HCT116 (cell line): ENCODE data around the gene ATOH8. TPM values are rescaled to one million over a fixed set of nuclear protein-coding genes. Genes with fewer than 3 reads are reported as not detected.
A peak's percentile ranks its signal among the peaks of the same experiment; 100 is the strongest.

Experiments
- ATAC-seq: fragments of 200-7000 bp; cut with Tn5 transposase; 2 replicates; pipeline ENCODE4 v1.9.1; 2020; ENCODE audit warnings: mild to moderate bottlenecking, moderate library complexity
- BruUV-seq: library from RNA; stranded (reverse); fragments of 400-500 nt; replicated peaks from 2 replicates; lab custom pipeline; 2021; lab: Mats Ljungman, UMichigan
- CTCF ChIA-PET: fragments of 300-600 bp; sonication (Branson Sonifier 250); formaldehyde crosslinking; loops from one replicate; lab custom pipeline; 2021; ENCODE audit warnings: antibody characterized with exemption; lab: Charles Lee
- POLR2A ChIA-PET: fragments of 300-600, 350-600 bp; sonication (Branson Sonifier 250); formaldehyde crosslinking; loops from one replicate; lab custom pipeline; 2021; ENCODE audit warnings: antibody characterized with exemption; lab: Charles Lee
- RAD21 ChIA-PET, 2 experiments: fragments of 300-600 bp; sonication (Branson Sonifier 250); formaldehyde crosslinking; loops; one replicate each; lab custom pipeline; 2023; ENCODE audit warnings: low total read pairs in 2 of 2; ENCODE audit not compliant: uncharacterized antibody in 2 of 2, unreplicated experiment in 2 of 2, low non-redundant PET in 1 of 2; lab: Charles Lee
- DNase-seq: peaks from one replicate; pipeline ENCODE4 v3.0.0-alpha.2; 2010; ENCODE audit warnings: low read depth, low spot score
- H2AFZ ChIP-seq: fragments of 200-600 bp; shearing (Covaris generic), sonication (generic); 2 replicates; pipeline ENCODE4 v1.6.1; 2017; ENCODE audit warnings: low read depth, mixed run types, mixed read lengths, antibody characterized with exemption, low read length; ENCODE audit not compliant: poor library complexity, severe bottlenecking
- H3K27ac ChIP-seq: 2 replicates; pipeline ENCODE4 v1.5.1; 2012; ENCODE audit warnings: low read depth, low read length
- H3K27me3 ChIP-seq: fragments of 200-600 bp; sonication (generic); 2 replicates; pipeline ENCODE4 v1.6.1; 2016; ENCODE audit warnings: mixed run types, low read length, mixed read lengths; ENCODE audit not compliant: insufficient read depth
- H3K36me3 ChIP-seq, 2 experiments: fragments of 200-500 bp in 1 of 2; fragments of 200-600 bp in 1 of 2; sonication (Bioruptor generic) in 1 of 2; sonication (generic) in 1 of 2; 2 replicates each; pipeline versions ENCODE4 v1.5.1 to v1.6.1; 2014 to 2016; ENCODE audit warnings: low read length in 2 of 2, inconsistent platforms in 1 of 2, mixed read lengths in 1 of 2, mixed run types in 1 of 2; ENCODE audit not compliant: insufficient read depth in 2 of 2, control insufficient read depth in 1 of 2
- H3K4me1 ChIP-seq, 2 experiments: fragments of 200-600 bp in 1 of 2; sonication (generic) in 1 of 2; 2 replicates each; pipeline versions ENCODE4 v1.5.1 to v1.6.1; 2012 to 2017; ENCODE audit warnings: low read length in 2 of 2, inconsistent platforms in 1 of 2, mild to moderate bottlenecking in 1 of 2, mixed read lengths in 1 of 2, mixed run types in 1 of 2, moderate library complexity in 1 of 2; ENCODE audit not compliant: insufficient read depth in 2 of 2, control insufficient read depth in 1 of 2
- H3K4me2 ChIP-seq: fragments of 200-600 bp; sonication (generic); 2 replicates; pipeline ENCODE4 v1.6.1; 2017; ENCODE audit warnings: mixed run types, low read length, mixed read lengths
- H3K4me3 ChIP-seq, 2 experiments: fragments of 200-600 bp in 1 of 2; sonication (generic) in 1 of 2; replicated peaks in 1 of 2; 2 replicates each; pipeline ENCODE4 v1.5.1; 2011 to 2016; ENCODE audit warnings: low read length in 2 of 2, control low read depth in 1 of 2, low read depth in 1 of 2, mild to moderate bottlenecking in 1 of 2, mixed read lengths in 1 of 2, mixed run types in 1 of 2
- H3K79me2 ChIP-seq: fragments of 200-600 bp; sonication (generic); 2 replicates; pipeline ENCODE4 v1.6.1; 2017; ENCODE audit warnings: mild to moderate bottlenecking, mixed run types, low read length, moderate library complexity, mixed read lengths; ENCODE audit not compliant: insufficient read depth
- H3K9ac ChIP-seq: fragments of 200-600 bp; sonication (generic); 2 replicates; pipeline ENCODE4 v1.6.1; 2016; ENCODE audit warnings: low read length, mixed read lengths
- H3K9me2 ChIP-seq: fragments of 200-600 bp; sonication (generic), shearing (Covaris generic); 2 replicates; pipeline ENCODE4 v1.6.1; 2017; ENCODE audit warnings: mixed run types, mild to moderate bottlenecking, moderate library complexity; ENCODE audit not compliant: insufficient read depth
- H3K9me3 ChIP-seq, 2 experiments: fragments of 200-500 bp in 1 of 2; fragments of 200-600 bp in 1 of 2; sonication (Bioruptor generic) in 1 of 2; sonication (generic) in 1 of 2; 2 replicates each; pipeline ENCODE4 v1.6.1; 2014 to 2017; ENCODE audit warnings: low read length in 2 of 2, mixed read lengths in 2 of 2, inconsistent platforms in 1 of 2, low read depth in 1 of 2, mild to moderate bottlenecking in 1 of 2, mixed run types in 1 of 2, moderate library complexity in 1 of 2; ENCODE audit not compliant: control insufficient read depth in 1 of 2, insufficient read depth in 1 of 2
- H4K20me1 ChIP-seq: fragments of 200-600 bp; sonication (generic), shearing (Covaris generic); 2 replicates; pipeline ENCODE4 v1.6.1; 2017; ENCODE audit warnings: mixed run types, mild to moderate bottlenecking, moderate library complexity; ENCODE audit not compliant: insufficient read depth
- CBX3 ChIP-seq: IDR thresholded peaks from 2 replicates; pipeline ENCODE4 v1.6.1; 2012; ENCODE audit warnings: low read depth
- CEBPB ChIP-seq: IDR thresholded peaks from 2 replicates; pipeline ENCODE4 v1.6.1; 2012; ENCODE audit warnings: low read depth
- EGR1 ChIP-seq: IDR thresholded peaks from 2 replicates; pipeline ENCODE4 v1.6.1; 2012; ENCODE audit warnings: low read depth
- ELF1 ChIP-seq: IDR thresholded peaks from 2 replicates; pipeline ENCODE4 v1.6.1; 2012; ENCODE audit warnings: low read depth, borderline replicate concordance
- EZH2phosphoT487 ChIP-seq: fragments of 200-600 bp; IDR thresholded peaks from 2 replicates; pipeline ENCODE4 v1.6.1; 2018; ENCODE audit warnings: antibody characterized with exemption, borderline replicate concordance
- FOSL1 ChIP-seq: IDR thresholded peaks from 2 replicates; pipeline ENCODE4 v1.6.1; 2012; ENCODE audit warnings: low read depth
- POLR2A ChIP-seq: IDR thresholded peaks from 2 replicates; pipeline ENCODE4 v1.7.0; 2011; ENCODE audit warnings: borderline replicate concordance; ENCODE audit not compliant: insufficient read depth, insufficient read length; ENCODE audit errors: extremely low read depth
- POLR2AphosphoS5 ChIP-seq: IDR thresholded peaks from 2 replicates; pipeline ENCODE4 v1.6.1; 2011; ENCODE audit warnings: mild to moderate bottlenecking, low read depth, low read length, moderate library complexity
- RAD21 ChIP-seq: IDR thresholded peaks from 2 replicates; pipeline ENCODE4 v1.6.1; 2012; ENCODE audit warnings: low read depth, mild to moderate bottlenecking
- SIN3A ChIP-seq: IDR thresholded peaks from 2 replicates; pipeline ENCODE4 v1.6.1; 2012; ENCODE audit warnings: low read depth
- SRF ChIP-seq: IDR thresholded peaks from 2 replicates; pipeline ENCODE4 v1.6.1; 2012; ENCODE audit warnings: low read depth
- TCF7L2 ChIP-seq: IDR thresholded peaks from 2 replicates; pipeline ENCODE4 v1.7.0; 2011; ENCODE audit warnings: borderline replicate concordance, inconsistent platforms; ENCODE audit not compliant: insufficient read depth, insufficient read length; ENCODE audit errors: extremely low read depth
- ZFX ChIP-seq: fragments of 450-650 bp; IDR thresholded peaks from 2 replicates; pipeline ENCODE4 v1.6.1; 2017
- ZNF274 ChIP-seq: fragments of 200-500 bp; sonication (Bioruptor generic); IDR thresholded peaks from 2 replicates; pipeline ENCODE4 v1.6.1; 2014; ENCODE audit warnings: mild to moderate bottlenecking, low read depth, low read length, inconsistent platforms
- intact Hi-C: fragments of 100-400 bp; cut with micrococcal nuclease; formaldehyde crosslinking; loops from 2 replicates; pipeline ENCODE4 v1.10.0; 2022
- total RNA-seq: library from RNA; stranded (reverse); gene quantifications from one replicate; pipeline ENCODE4 v1.2.1, GENCODE V29; 2021; ENCODE audit not compliant: unreplicated experiment
- TF ChIP-seq, protein P1 (sequence below): IDR thresholded peaks from 2 replicates; pipeline ENCODE4 v1.6.1; 2012
- TF ChIP-seq, protein P2 (sequence below): IDR thresholded peaks from 2 replicates; pipeline ENCODE4 v1.6.1; 2011; ENCODE audit warnings: mild to moderate bottlenecking, low read length, moderate library complexity; ENCODE audit not compliant: insufficient replicate concordance; ENCODE audit errors: extremely low read depth
- TF ChIP-seq, protein P3 (sequence below): IDR thresholded peaks from 2 replicates; pipeline ENCODE4 v1.6.1; 2012

The ATOH8 gene
- total RNA-seq, 1 experiment from 2014 or later: 0.74 TPM

DNA sequence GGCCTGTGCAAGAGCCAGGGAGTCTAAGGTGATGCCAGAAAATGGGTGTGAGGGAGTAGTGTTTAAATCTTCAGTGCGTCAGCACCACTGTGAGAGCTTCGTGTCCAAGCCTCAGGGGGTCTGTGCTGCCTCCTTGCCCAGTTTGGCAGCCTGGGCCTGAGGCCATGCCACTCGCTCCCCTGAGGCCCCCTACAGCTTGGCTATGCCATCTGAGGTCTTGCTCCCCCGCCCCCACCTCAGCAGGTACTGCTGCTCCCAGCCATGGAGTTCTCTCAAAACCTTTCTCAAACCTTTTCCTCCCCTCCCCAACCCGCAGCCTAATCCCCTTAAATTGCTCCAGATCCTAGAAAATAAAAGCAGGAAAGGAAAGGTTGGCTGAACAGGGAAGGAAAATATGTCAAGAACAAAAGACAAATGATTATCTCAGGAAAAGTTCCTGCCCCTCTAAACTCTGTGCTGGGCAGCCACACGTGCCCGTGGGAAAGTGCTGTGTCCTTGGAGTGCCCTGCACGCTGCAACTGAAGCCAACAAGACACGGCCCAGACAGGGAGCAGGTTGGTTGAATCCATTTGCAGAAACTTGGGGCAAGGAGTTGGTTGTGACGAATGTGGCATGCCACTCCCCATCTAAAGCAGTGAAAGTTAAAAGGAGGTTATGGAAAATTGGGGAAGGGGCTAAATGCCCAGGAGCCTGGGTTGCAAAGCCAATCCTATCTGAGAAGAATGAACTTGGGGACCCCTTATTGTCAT is 61.2 kb downstream of the ATOH8 start:
- Histone ChIP-seq H3K4me1 (no peaks in the 10 kb centered on the region), H3K4me2 (no peak overlapping the region), H3K9me3 (no peaks in the 10 kb centered on the region), H3K9me2 (no peaks in the 10 kb centered on the region), H3K36me3 (no peaks in the 10 kb centered on the region), H3K9ac (no peak overlapping the region), H3K4me3 (no peak overlapping the region), H3K27me3 (no peaks in the 10 kb centered on the region; the same call in 1 of the 2 replicates), H3K79me2 (no peaks in the 10 kb centered on the region), H2AFZ (no peak overlapping the region), H4K20me1 (no peaks in the 10 kb centered on the region), H3K27ac (no peak overlapping the region)
- TF ChIP-seq TCF7L2: no peak
- no peak for TF ChIP-seq ZNF274
- TF ChIP-seq POLR2A: no peak
- TF ChIP-seq CBX3: no peak
- TF ChIP-seq FOSL1: no peak
- TF ChIP-seq, protein P1, sequence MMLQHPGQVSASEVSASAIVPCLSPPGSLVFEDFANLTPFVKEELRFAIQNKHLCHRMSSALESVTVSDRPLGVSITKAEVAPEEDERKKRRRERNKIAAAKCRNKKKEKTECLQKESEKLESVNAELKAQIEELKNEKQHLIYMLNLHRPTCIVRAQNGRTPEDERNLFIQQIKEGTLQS: no peak
- no peak for TF ChIP-seq EGR1
- TF ChIP-seq, protein P2, sequence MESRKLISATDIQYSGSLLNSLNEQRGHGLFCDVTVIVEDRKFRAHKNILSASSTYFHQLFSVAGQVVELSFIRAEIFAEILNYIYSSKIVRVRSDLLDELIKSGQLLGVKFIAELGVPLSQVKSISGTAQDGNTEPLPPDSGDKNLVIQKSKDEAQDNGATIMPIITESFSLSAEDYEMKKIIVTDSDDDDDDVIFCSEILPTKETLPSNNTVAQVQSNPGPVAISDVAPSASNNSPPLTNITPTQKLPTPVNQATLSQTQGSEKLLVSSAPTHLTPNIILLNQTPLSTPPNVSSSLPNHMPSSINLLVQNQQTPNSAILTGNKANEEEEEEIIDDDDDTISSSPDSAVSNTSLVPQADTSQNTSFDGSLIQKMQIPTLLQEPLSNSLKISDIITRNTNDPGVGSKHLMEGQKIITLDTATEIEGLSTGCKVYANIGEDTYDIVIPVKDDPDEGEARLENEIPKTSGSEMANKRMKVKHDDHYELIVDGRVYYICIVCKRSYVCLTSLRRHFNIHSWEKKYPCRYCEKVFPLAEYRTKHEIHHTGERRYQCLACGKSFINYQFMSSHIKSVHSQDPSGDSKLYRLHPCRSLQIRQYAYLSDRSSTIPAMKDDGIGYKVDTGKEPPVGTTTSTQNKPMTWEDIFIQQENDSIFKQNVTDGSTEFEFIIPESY: no peak
- TF ChIP-seq POLR2AphosphoS5: no peak
- no peak for TF ChIP-seq SRF
- TF ChIP-seq, protein P3, sequence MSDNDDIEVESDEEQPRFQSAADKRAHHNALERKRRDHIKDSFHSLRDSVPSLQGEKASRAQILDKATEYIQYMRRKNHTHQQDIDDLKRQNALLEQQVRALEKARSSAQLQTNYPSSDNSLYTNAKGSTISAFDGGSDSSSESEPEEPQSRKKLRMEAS: no peak
- TF ChIP-seq EZH2phosphoT487: no peak
- no peak for TF ChIP-seq SIN3A
- TF ChIP-seq ELF1: no peak
- TF ChIP-seq RAD21: no peak
- no peak for TF ChIP-seq CEBPB
- no peak for TF ChIP-seq ZFX
- ChIA-PET CTCF (interaction anchor here (1.0 to 3.1 kb wide), 15 partner anchors 9 to 265 kb away, joined by 3 to 55 read pairs (median 5); partner anchors contain the start of gene ATOH8), RAD21 (interaction anchor here (1.0 to 2.4 kb wide), 6 partner anchors 62 to 178 kb away, joined by 3 to 19 read pairs (median 7); no protein-coding TSS in a partner anchor), POLR2A (no interaction called here)
- BruUV-seq: no TSS peak
- no peak for DNase-seq
- intact Hi-C loops: loop anchor here (1.0 kb wide), 3 partner anchors 65 to 178 kb away; no protein-coding TSS in a partner anchor
- ATAC-seq: peak; percentile 6; the same call in 1 of the 2 replicates
